NB4 (cell line): ENCODE data around the gene ERAP2.

Source experiments
- MYC ChIP-seq: IDR thresholded peaks from 2 replicates; pipeline ENCODE4 v1.6.1; 2011; ENCODE audit warnings: low read depth, low read length
- POLR2A ChIP-seq: IDR thresholded peaks from 2 replicates; pipeline ENCODE4 v1.6.1; 2011; ENCODE audit warnings: mild to moderate bottlenecking; ENCODE audit not compliant: insufficient read length; ENCODE audit errors: extremely low read depth
- TF ChIP-seq, protein P1 (sequence below): IDR thresholded peaks from one replicate; pipeline ENCODE4 v1.5.1; 2012; ENCODE audit warnings: low read depth, low read length
- TF ChIP-seq, protein P2 (sequence below): IDR thresholded peaks from 2 replicates; pipeline ENCODE4 v1.6.1; 2011; ENCODE audit warnings: low read depth, low read length

DNA sequence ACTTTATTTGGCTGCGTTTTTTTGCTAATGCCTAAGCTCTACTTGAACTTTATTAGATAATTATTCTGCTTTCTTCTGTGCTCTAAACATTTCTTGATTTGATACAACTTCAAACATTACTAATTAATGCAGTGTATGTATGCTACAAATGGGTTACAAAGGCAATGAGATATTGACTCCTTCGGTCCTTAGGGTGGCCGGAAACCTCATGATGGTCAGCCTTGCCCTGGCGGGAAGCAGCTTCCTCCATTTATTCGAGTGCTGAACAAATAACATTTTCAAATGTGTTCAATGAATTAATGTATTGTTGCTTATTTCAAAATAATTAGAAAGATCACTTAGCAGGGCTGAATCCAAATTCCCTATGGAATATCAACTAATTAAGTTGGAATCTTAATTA, 55.7 kb downstream of the ERAP2 start:
- TF ChIP-seq, protein P1, sequence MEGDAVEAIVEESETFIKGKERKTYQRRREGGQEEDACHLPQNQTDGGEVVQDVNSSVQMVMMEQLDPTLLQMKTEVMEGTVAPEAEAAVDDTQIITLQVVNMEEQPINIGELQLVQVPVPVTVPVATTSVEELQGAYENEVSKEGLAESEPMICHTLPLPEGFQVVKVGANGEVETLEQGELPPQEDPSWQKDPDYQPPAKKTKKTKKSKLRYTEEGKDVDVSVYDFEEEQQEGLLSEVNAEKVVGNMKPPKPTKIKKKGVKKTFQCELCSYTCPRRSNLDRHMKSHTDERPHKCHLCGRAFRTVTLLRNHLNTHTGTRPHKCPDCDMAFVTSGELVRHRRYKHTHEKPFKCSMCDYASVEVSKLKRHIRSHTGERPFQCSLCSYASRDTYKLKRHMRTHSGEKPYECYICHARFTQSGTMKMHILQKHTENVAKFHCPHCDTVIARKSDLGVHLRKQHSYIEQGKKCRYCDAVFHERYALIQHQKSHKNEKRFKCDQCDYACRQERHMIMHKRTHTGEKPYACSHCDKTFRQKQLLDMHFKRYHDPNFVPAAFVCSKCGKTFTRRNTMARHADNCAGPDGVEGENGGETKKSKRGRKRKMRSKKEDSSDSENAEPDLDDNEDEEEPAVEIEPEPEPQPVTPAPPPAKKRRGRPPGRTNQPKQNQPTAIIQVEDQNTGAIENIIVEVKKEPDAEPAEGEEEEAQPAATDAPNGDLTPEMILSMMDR = no peak
- TF ChIP-seq POLR2A = no peak
- no peak for TF ChIP-seq MYC
- TF ChIP-seq, protein P2, sequence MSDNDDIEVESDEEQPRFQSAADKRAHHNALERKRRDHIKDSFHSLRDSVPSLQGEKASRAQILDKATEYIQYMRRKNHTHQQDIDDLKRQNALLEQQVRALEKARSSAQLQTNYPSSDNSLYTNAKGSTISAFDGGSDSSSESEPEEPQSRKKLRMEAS = no peak
